DMS153 (cell line): ENCODE results near the gene RGSL1.

Experiments
- DNase-seq: peaks from one replicate; lab custom pipeline; 2025; lab: John Stamatoyannopoulos, UW

The RGSL1 gene

GRCh38 chr1:182450087-182450486 is at the start of gene RGSL1:
Gene RGSL1 (plus strand): TSS chr1:182450146. CDS start chr1:182450166, 20 bp downstream.
- no peak for DNase-seq

- DNase-seq, result no peak
Measured at GRCh38 chr1:182400567-182400966, 49.4 kb upstream of the RGSL1 start, which contains the start of gene TEDDM1. Gene TEDDM1 (minus strand): TSS chr1:182400667. CDS start chr1:182400485, 182 bp downstream.

GRCh38 chr1:182404781-182405180 is 45.2 kb upstream of the RGSL1 start:
- DNase-seq, result no peak

- DNase-seq, result no peak
Measured at GRCh38 chr1:182405578-182405977, 44.4 kb upstream of the RGSL1 start.

GRCh38 chr1:182406012-182406411 is 43.9 kb upstream of the RGSL1 start:
- DNase-seq, result no peak

GRCh38 chr1:182407724-182408123 is 42.2 kb upstream of the RGSL1 start:
- DNase-seq, result no peak

GRCh38 chr1:182408435-182409075 is 41.4 kb upstream of the RGSL1 start:
- DNase-seq, result no peak

- no peak for DNase-seq
Measured at GRCh38 chr1:182410138-182410537, 39.8 kb upstream of the RGSL1 start.

- no peak for DNase-seq
Measured at GRCh38 chr1:182410620-182411273, 39.2 kb upstream of the RGSL1 start.

GRCh38 chr1:182413486-182413885 is 36.5 kb upstream of the RGSL1 start:
- no peak for DNase-seq

GRCh38 chr1:182413969-182414368 is 36.0 kb upstream of the RGSL1 start:
- no peak for DNase-seq

GRCh38 chr1:182415789-182416188 is 34.2 kb upstream of the RGSL1 start:
- DNase-seq, result no peak

- no peak for DNase-seq
Measured at GRCh38 chr1:182426442-182427430, 23.2 kb upstream of the RGSL1 start.

GRCh38 chr1:182428043-182428442 is 21.9 kb upstream of the RGSL1 start:
- no peak for DNase-seq

GRCh38 chr1:182430263-182431068 is 19.5 kb upstream of the RGSL1 start:
- no peak for DNase-seq

GRCh38 chr1:182431278-182431677 is 18.7 kb upstream of the RGSL1 start:
- DNase-seq, result no peak

GRCh38 chr1:182433580-182433979 is 16.4 kb upstream of the RGSL1 start:
- DNase-seq, result no peak

- DNase-seq, result no peak
Measured at GRCh38 chr1:182438326-182438725, 11.6 kb upstream of the RGSL1 start.

- DNase-seq, result no peak
Measured at GRCh38 chr1:182441719-182442118, 8.2 kb upstream of the RGSL1 start.

GRCh38 chr1:182442333-182442732 is 7.6 kb upstream of the RGSL1 start:
- no peak for DNase-seq

- DNase-seq, result no peak
Measured at GRCh38 chr1:182444497-182444896, 5.4 kb upstream of the RGSL1 start.
